NCI-H1436 treated with DMSO at 0.1 percent for 48 hours (cell line): ENCODE data around the gene TRAF5.
"Not testable (repeated sequence)": the region's sequence is repeated elsewhere in the genome, so short reads cannot be mapped to it uniquely, and the experiment has no call there.

ENCODE experiments used
- DNase-seq: peaks from one replicate; lab custom pipeline; 2025; lab: John Stamatoyannopoulos, UW

TRAF5 gene, protein sequence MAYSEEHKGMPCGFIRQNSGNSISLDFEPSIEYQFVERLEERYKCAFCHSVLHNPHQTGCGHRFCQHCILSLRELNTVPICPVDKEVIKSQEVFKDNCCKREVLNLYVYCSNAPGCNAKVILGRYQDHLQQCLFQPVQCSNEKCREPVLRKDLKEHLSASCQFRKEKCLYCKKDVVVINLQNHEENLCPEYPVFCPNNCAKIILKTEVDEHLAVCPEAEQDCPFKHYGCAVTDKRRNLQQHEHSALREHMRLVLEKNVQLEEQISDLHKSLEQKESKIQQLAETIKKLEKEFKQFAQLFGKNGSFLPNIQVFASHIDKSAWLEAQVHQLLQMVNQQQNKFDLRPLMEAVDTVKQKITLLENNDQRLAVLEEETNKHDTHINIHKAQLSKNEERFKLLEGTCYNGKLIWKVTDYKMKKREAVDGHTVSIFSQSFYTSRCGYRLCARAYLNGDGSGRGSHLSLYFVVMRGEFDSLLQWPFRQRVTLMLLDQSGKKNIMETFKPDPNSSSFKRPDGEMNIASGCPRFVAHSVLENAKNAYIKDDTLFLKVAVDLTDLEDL

DNA sequence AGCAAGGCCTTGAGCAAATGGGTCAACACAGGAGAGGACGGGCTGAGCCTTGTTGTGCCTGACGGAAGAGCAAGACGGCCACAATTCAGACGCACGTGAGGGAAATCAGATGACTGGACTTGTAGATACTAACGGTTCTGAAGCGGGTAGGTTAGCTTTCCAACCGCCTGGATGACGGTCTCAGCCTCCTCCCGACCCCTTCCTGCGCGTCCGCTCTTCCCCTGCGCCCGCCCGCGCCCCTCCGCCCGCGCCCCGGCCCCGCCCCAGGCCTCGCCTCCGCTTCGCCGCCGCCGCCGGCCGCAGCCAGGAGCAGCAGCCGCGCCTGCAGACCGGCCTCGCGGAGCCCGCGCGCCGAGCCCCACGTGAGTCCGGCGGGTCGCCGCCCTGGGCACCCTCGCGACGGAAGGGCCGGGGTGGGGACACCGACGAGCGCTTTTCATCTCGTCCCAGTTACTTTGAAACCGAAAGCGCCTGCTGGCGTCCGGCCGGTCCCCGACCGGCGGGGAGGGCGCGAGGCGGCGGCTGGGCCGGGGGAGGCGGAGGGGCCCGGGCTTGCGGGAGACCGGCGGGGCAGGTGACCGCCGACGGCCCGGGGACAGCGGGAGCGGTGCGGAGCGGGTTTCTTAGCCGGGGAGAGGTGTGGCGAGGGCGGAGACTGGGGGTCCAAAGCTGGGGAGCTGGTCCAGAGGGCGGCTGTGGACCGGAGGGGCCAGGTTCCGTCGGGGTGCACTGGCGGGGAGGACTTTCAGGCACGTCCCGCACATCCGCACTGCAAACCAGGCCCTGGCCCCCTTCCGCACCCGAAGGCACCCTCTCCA lies at the start of gene TRAF5:
Gene TRAF5, plus strand, starts transcription at position 306 of the 818 bp plus-strand sequence. CDS start 26,407 bp downstream, outside the sequence.
- DNase-seq = no peak

DNA sequence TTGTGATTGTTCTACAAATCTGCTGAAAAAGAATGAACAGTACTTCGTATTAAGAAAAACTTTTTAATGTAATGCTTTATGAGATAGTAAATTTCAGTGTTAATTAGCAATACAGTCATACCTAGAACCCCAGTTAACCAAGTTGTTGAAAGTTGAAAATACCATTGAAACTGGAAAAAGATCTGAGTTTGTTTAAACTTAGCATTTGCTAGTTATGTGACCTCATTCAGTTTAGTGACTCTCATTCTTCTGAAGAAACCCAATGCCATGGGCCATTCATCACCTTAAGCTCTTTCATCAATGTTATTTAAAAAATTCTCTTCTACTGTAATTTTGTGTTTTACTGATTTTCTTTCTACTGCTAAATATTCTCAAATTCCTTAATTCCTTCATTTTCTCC lies 47.3 kb upstream of the TRAF5 start:
- DNase-seq = no peak

DNA sequence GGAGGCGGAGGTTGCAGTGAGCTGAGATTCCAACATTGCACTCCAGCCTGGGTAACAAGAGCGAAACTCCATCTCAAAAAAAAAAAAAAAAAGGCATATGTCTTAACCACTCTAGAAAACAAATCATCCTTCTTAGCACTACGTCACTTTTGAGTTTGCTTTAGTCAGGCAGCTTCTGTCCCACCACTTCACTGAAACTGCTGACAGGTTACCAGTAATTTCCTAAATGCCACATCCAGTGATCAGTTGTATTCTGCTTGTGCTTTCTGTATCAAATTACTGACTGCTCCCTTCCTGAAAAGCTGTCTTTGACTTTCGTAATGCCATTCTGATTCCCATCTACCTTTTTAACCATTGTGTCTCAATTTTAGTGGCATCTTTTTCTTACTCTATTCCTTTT lies 45.7 kb upstream of the TRAF5 start:
- DNase-seq = no peak

DNA sequence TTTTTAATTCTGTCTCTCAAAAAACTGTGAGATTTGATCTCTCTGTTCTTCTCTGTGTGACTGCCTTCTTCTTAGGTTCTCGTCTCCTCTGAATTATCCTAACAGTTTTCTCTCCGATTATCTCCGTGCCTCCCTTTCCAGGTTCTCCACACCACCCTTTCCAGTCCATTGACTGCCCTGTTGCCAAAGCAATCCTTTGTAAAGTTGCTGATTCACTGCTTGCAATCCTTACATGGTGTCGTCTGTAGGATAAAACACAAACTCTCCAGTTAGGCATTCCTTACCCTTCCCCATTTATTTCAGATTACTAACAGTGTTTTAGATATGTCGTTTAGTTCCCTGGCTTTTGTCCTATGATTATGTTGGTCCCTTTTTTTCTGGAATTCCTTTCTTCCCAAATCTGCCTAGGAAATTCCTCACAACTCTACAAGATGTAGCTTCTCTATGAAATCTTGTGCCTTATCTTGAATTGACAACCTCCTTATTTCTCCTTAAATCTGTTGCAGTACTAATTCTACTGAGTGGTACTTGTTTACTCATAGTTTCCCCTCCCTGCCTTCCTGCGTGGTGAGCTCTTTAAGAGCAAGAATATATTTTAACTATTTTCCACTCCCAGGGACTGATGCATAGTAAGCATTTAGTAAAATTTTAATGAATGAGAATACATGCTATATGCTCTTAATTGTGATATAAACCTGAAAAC lies 45.2 kb upstream of the TRAF5 start:
- no peak for DNase-seq

DNA sequence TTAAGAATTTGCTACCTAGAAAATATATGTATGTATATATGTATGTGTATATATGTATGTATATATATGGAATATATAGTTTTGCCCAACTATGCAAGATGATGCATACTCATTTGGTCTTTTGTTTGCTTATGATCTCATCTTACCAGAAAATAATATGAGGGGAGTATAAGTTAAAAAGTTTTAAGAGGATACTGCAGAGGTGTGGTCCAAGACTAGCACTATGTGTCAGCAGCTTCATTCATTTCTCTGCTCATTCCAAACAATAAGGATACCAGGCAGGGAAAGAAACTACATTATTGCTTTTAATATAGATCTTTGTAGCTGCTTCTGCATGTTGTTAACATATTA lies 44.6 kb upstream of the TRAF5 start:
- no peak for DNase-seq

DNA sequence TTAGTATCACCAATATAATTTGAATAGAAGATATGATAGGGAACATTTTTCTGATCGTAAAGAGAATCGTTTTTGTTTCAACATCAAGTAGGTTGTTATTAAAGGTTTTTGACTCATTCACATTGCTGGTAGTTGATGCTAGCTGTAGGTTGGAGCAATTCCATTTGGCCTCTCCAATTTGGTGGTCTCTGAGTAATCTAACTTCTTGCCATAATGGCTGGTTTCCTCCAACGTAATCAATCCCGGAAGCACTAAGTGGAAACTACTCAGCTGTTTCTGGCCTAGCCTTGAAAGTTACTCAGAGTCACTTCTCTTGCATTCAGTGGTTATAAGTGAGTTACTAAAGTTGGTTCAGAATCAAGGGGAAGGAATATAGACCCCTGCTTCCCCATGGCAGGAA lies 41.4 kb upstream of the TRAF5 start:
- no peak for DNase-seq

DNA sequence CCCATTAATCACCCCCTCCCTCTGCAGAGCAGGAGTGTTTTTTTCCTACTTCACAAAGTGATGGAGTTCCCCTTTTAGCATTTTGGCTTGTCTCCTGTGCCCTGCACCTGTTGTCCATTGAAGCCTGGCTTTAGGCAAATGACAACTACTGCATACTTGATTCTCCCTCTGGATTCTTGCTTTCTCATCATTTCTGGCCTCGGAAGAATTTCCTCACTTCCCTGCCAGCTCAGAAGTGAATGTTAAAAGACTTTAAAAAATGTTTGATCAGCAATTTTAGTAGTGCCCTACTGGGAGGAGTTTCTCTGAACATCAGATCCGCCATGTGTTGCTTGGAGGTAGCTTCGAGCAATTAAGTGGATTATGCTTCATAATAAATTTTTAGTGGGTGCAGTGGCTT lies 39.4 kb upstream of the TRAF5 start:
- no peak for DNase-seq

DNA sequence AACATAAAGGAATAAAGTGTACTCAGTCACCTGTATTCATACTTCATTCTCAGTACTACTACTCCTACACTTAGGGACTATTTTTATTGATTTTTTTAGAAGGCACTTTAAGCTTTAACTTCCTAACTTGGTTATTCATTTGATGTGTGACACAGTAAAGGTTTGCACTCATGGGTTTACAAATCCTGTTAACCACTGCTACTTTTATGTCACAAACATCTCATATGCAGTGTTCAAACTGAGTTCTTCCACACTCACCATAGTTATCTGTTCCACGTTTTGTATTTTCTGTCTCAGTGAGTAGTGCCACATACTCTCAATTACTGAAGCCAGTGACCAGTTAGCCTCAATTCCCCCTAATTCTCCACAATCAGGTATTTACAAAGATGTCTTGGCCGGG lies 34.2 kb upstream of the TRAF5 start:
- DNase-seq = no peak

DNA sequence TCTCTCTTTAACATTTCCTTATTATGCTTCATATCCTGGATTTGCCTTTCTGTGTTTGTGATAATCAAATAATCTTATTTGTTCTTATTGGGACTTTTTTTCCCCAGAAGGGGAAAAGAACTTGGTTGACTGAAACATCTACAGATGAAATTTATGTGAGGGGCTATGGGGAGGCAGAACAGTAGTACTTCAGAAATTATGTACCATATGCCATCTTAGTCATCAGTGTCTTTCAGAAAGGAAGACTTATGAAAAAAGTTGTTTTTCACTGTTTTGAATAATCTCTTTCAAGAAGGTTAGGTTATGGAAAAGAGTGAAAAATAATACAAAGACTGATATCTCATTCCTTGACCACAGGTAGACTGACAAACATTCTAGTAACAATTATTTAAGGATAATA lies 30.2 kb upstream of the TRAF5 start:
- no peak for DNase-seq

DNA sequence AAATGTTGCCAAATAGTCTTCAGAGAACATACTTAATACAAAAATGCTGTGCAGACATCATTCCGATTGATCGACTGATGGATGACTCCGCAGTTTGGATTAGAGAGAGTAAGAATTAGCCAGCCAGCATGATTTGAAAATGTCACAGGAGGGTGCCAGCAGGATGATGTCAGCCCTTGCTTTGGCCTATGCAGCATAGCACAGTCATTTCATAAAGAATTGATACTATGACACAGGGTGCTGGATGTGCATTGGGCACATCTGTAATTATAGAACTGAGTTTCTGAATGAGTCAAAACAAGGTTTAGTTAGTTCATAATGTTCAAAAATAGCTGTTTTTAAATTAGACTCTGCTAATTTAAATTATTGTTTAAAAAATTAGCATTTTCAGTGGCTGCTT lies 21.6 kb upstream of the TRAF5 start:
- no peak for DNase-seq

DNA sequence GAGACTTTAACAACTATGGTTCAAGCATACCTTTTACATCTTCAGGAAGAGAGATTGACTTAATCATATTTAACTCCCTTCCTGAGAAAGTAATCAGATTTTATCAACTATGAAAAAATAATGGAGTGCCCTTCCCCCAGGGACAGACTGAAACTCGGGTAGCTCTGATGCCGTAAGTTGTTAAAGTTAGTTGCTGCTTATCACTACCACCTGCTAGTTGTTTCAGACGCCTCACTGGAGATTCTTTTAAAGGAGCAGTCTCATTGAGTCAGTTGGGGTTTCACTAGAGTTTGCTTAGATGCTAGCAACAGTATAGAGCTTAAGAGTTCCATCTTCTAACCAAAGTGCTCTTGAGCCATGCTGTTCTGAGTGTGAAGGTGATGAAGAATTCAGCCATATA lies 17.0 kb upstream of the TRAF5 start:
- no peak for DNase-seq

DNA sequence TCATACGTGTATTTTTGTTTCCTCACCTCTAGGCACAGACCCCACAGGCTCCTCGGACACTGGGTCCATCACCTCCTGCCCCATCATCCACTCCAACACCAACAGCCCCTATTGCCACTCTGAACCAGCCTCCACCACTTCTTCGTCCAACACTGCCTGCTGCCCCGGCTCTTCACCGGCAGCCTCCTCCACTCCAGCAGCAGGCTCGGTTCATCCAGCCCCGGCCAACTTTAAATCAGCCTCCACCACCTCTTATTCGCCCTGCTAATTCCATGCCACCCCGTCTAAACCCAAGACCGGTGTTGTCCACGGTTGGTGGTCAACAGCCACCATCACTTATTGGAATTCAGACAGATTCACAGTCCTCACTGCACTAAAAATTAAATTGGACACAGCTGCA lies 13.2 kb upstream of the TRAF5 start:
- no peak for DNase-seq

DNA sequence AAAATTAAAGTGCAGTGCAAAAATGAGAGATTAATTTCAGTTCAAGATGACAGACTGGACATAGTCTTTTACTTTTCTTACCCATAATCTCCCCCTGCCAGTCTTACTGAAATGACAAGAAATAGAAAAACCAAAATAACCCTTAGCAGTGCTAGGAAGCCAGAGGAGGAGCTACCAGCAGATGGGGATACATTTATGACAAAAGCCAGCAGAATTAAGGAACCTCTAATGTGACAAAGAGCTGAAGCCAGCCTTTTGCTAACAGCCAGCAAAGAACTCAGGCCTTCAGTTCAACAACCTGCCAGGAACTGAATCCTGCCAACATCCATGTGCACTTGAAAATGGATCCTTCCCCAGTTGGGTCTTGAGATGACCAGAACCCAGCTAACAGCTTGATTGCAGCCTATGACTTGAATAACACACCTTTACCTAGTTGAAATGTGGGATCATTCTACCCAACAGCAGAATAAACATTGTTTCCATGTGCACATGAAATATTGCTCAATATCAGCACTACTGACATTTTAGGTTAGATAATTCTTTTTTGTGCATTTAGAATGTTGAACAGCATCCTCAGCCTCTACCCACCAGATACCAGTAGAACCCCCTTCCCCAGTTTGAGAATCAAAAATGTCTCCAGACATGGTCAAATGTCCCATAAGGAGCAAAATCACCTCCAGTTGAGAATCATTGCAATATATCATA lies 7.9 kb upstream of the TRAF5 start:
- DNase-seq = no peak

DNA sequence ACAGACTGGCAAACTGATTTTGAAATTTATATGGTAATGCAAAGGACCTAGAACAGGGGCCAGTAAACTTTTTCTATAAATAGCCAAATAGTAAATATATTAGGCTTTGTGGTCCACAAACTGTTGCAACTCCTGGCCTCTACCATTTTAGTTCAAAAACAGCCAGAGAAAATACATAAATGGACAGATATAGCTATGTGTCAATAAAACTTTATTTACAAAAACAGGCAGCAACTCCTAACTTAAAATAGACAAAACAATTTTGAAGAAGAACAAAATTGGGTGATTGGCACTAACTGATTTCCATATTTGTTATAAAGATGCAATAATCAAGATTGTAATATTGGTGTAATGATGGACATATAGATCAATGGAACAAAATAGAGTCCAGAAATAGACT lies 6.7 kb upstream of the TRAF5 start:
- no peak for DNase-seq

DNA sequence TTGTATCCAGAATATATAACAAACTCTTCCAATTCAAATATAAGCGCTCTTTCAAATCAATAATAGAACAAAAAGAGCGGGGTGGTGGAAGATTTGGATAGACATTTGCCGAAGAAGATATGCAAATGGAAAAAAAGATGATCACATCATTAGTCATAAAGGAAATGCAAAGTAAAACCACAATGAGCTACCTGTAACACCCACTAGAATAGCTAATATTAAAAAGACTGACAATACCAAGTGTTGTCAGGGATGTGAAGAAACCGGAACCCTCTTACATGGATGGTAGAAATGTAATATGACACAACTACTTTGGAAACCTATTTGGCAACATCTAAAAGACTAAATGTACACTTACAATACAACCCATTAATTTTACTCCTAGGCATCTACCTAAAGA lies 5.7 kb upstream of the TRAF5 start:
- no peak for DNase-seq

DNA sequence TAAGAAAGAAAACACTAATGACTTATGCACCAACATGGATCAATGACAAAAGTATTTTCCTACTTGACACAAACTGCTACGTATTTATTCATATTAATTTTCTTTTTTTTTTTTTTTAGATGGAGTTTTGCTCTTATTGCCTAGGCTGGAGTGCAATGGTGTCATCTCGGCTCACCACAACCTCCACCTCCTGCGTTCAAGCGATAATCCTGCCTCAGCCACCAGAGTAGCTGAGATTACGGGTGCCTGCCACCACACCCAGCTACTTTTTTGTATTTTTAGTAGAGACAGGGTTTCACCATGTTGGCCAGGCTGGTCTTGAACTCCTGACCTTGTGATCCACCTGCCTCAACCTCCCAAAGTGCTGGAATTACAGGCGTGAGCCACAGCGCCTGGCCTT lies 5.0 kb upstream of the TRAF5 start:
- DNase-seq = not testable (repeated sequence)

DNA sequence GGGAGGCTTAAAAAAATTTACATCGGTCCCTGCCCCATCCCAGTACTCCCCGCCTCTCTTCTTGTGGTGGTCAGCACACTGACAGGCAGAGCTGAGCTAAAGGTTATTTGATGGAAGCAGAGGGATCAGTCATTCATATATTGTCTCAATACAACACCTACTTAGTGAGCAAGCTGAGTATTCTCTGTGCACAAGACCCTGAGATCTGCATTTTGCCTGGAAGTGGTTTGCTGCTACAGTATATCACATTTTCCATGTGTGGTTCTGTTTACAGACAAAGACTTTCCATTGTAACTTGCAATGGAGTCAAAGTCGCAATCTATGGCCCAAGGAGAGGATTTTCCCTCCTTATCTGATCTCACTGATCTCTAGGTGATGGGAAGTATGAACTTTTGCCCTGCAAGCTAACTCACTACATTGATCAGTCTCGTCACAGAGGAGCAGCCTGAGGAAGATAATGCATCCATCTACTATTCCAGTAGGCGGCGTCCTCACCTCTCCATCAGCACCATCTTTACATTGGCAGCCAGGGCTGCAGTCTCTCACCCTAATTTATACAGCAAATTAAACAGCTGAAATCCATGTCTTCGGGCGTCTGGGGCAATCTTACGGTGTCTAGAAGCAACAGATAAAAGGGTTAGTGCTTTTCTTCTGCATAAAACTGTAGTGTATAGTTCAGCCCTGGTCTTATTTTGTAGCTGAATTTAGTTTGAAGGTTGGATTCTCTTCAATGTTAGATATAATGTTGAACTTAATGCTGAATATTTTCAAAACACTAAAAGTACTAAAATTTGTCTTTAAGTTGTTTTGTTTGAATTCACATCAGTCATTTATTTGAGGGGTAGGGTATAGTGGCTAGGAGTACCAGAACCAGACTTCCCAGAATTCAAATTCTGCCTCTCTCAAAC lies 3.2 kb upstream of the TRAF5 start:
- peak; percentile 48 for DNase-seq

DNA sequence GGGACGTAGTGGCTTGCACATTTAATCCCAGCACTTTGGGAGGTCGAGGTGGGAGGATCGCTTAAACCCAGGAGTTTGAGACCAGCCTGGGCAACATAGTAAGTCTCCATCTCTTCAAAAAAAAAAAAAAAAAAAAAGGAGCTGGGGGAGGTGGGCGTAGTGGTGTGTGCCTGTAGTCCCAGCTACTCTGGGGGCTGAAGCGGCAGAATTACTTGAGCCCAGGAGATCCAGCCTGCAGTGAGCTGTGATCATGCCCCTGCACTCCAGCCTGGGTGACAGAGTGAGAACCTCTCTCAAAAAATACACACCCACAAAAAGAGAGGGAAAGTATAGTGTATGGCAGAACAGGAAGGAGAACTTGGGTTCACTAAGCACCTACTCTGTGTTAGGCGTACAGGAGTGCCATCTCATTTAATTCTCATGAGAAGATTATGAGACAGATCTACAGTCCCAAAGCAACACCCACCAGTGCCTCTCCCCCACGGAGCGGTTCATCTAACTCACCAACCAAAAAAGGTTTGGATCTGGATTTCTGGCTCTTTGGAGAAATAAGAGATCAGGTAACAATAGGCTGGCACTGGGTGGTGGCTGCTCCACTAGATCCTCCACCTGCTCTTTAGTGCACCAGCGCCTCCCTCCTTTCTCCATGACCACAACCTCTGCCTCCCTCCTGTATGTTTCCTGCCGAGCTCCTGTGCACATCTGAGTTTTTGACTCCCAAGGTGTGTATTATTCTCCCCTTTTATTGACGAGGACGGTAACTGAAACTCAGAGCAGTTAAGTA lies 1.4 kb upstream of the TRAF5 start:
- no peak for DNase-seq

DNA sequence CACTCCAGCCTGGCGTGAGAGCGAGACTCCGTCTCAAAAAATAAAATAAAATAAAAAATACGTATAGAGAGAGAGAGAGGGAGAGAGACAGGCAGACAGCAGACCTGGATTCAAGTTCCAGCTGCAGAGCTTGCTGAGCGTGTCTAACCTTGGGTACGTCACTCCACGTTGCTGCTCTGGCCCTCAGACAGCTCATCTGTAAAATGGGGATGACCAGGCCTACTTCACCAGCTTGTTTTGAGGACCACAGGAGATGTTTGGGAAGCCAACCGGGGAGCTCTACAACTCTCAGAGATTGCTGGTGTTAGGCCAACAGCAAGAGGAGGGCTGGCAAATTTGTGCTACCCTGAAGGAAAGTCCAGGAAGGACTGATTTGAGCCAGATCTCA lies 499 bp upstream of the TRAF5 start:
- no peak for DNase-seq

DNA sequence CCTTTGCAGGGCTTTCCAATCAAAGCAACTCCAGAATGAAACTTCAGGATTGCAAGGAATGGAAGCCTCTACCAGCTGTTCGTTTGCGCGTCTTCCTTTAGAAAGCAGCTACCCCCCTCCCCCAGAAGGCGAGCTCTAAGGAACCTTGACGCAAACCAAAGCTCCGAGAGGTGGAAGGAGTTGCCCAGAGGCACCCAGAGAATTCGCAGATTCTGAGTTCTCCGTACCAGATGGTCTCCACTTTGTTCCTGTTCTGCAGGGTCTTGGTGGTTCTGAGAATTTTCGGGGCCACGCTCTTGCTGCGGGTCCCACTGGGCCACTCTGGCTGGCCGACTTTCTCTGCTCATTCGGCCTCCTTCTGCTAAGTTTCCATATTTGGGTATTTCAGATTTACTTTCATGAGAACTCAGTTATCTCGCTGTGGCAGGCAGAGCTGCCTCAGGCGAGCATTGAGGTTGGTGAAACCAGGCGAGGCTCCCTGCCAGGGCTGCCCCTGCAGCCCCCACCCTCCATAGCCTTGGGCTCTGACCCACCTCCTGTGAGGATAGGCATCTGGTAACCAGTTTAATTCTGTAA lies 801 bp downstream of the TRAF5 start:
- DNase-seq = no peak
